ENCODE data around the gene VPS72. TPM values are rescaled to one million over a fixed set of nuclear protein-coding genes. Genes with fewer than 3 reads are reported as not detected.

The VPS72 gene
- total and polyA plus RNA-seq, 10 of the 15 experiments (the other 5 are each of a cell fraction or from before 2014, with no cell fraction given): 6.7 to 77.8 (median 58.1) TPM

DNA sequence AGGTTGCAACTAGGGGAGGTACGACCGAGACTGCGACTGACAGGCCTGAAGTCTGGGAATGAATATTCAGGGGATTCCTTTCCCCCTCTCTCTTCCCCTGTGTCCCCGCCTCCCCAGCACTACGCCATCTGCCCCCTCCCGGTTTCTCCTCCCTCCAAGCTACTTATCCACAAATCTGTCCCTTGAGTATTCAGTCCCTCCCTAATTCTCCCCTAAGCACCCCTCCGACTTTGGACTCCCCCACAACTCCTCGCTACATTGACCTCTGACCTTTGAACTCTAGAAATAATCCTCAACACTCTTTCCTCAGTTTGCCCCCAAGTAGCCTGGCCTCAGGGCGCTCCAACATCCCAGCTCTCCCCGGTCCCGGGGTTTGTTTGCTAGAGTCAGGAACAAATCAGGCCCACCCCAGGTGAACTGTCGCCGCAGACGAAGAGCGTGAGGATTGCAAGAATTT lies 24.7 kb downstream of the VPS72 start:
- 34% methylated on average over 13 of the region's 15 CpGs for WGBS (ENCODE audit: insufficient coverage, insufficient replicate concordance, low lambda C conversion rate, missing lambda C conversion rate)
- peak overlapping the region; percentile 69 for H3K27ac ChIP-seq (ENCODE audit: control insufficient read depth, insufficient read depth)
- ChIA-PET SMC1A (ENCODE audit: uncharacterized antibody, unreplicated experiment) (interaction anchor here (0.6 to 1.2 kb wide), 2 partner anchors 9 to 542 kb away, joined by 5 to 6 read pairs; partner anchors contain the start of gene TNFAIP8L2), CTCF (interaction anchor here (0.6 to 2.3 kb wide), 4 partner anchors 8 to 647 kb away, joined by 3 to 12 read pairs (median 8); partner anchors contain the start of gene TNFAIP8L2), RAD21 (ENCODE audit: unreplicated experiment) (interaction anchor here (1.0 kb wide), 1 partner anchor 9 kb away, joined by 3 read pairs; the partner anchor contains the start of gene TNFAIP8L2), POLR2A (interaction anchor here (1.4 to 2.2 kb wide), 2 partner anchors 8 to 116 kb away, joined by 4 to 19 read pairs; partner anchors contain the start of genes TNFAIP8L2 and ZNF687)
- peaks cover 24% of the 10 kb centered on the region for H3K79me2 ChIP-seq (ENCODE audit: control insufficient read depth, insufficient read depth, low read length)
- peak; percentile 6; the same call in 1 of the 3 replicates for ATAC-seq
- H3K4me2 ChIP-seq (ENCODE audit: control insufficient read depth, insufficient read depth): peak overlapping the region; percentile 91
- peak overlapping the region; percentile 90 for H3K4me3 ChIP-seq
- intact Hi-C loops (cut with micrococcal nuclease; ENCODE audit: unreplicated experiment): no loop called here
- peak overlapping the region; percentile 98 for H3K9ac ChIP-seq (ENCODE audit: control insufficient read depth, insufficient read depth, low read length)
- DNase-seq (ENCODE audit: low read depth, low spot score): no peak
- H3K27me3 ChIP-seq (replicated peaks in 1 of 2; ENCODE audit: control insufficient read depth in 2 of 2, insufficient read depth in 2 of 2, low read length in 1 of 2): no peaks in the 10 kb centered on the region
- TF ChIP-seq NR2C1 (IDR thresholded peaks at IDR 0.05) (peak; percentile 95), IRF4 (IDR thresholded peaks at IDR 0.05; ENCODE audit: low read depth, low read length) (no peak), STAT1 (conservative IDR thresholded peaks at IDR 0.05) (no peak), NR2C2 (IDR thresholded peaks at IDR 0.05; ENCODE audit: borderline replicate concordance, control insufficient read depth, insufficient read length, low read depth) (peak; percentile 71), SREBF1 (IDR thresholded peaks at IDR 0.05; ENCODE audit: low read length) (peak; percentile 30; the same call in 1 of the 2 replicates), GATAD2B (conservative IDR thresholded peaks at IDR 0.05; ENCODE audit: low read depth) (no peak), MYB (IDR thresholded peaks at IDR 0.05; ENCODE audit: borderline replicate concordance, low read depth, low read length) (no peak), KDM1A (IDR thresholded peaks at IDR 0.05; ENCODE audit: borderline replicate concordance) (no peak), BRCA1 (IDR thresholded peaks at IDR 0.05; ENCODE audit: low read depth, low read length) (no peak), NR2F1 (conservative IDR thresholded peaks at IDR 0.05) (peak; percentile 97), MLLT1 (IDR thresholded peaks at IDR 0.05) (peak; percentile 99), SIN3A (IDR thresholded peaks at IDR 0.05; ENCODE audit: low read depth, low read length) (0 out of 2 replicates have a peak, but pooled peaks have one; percentile 18), ZNF687 (IDR thresholded peaks at IDR 0.05) (peak; percentile 21; the same call in 1 of the 2 replicates), MTA2 (IDR thresholded peaks at IDR 0.05; ENCODE audit: low read depth) (peak; percentile 83)
- TF ChIP-seq, protein P1, sequence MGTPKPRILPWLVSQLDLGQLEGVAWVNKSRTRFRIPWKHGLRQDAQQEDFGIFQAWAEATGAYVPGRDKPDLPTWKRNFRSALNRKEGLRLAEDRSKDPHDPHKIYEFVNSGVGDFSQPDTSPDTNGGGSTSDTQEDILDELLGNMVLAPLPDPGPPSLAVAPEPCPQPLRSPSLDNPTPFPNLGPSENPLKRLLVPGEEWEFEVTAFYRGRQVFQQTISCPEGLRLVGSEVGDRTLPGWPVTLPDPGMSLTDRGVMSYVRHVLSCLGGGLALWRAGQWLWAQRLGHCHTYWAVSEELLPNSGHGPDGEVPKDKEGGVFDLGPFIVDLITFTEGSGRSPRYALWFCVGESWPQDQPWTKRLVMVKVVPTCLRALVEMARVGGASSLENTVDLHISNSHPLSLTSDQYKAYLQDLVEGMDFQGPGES (IDR thresholded peaks at IDR 0.05): no peak
- in situ Hi-C loops (cut with MboI): no loop called here
- no TSS peak for BruUV-seq (replicated peaks)
- peaks cover 9% of the 10 kb centered on the region for H3K4me1 ChIP-seq (ENCODE audit: control insufficient read depth, insufficient read depth, low read length)
- peak overlapping the region; percentile 97 for H2AFZ ChIP-seq (ENCODE audit: control insufficient read depth, low read depth, low read length)
- H4K20me1 ChIP-seq (ENCODE audit: control insufficient read depth, insufficient read depth): no peaks in the 10 kb centered on the region
- peaks cover 1 to 3% of the 10 kb centered on the region in 2 experiments; a peak in 2 of 4 replicates for H3K36me3 ChIP-seq (ENCODE audit: control insufficient read depth in 2 of 2, insufficient read depth in 2 of 2, low read length in 1 of 2)
- no peak for FAIRE-seq
- no peaks in the 10 kb centered on the region for H3K9me3 ChIP-seq (replicated peaks; ENCODE audit: control insufficient read depth, insufficient read depth, low read length)
